Dermis microvascular lymphatic vessel endothelial cell (primary cell): Measurements from ENCODE around the gene PRSS27. TPM values are rescaled to one million over a fixed set of nuclear protein-coding genes. Genes with fewer than 3 reads are reported as not detected.
"Not testable (repeated sequence)": the region's sequence is repeated elsewhere in the genome, so short reads cannot be mapped to it uniquely, and the experiment has no call there.

ENCODE experiments used
- DNase-seq, 2 donors: peaks; one replicate each; pipeline versions ENCODE4 v3.0.0 to v3.0.0-alpha.2; 2010; ENCODE audit warnings: low read depth in 2 of 2
- total RNA-seq: library from RNA; depleted of rRNA; stranded (reverse); fragments of >200 nt; gene quantifications from 2 replicates; pipeline ENCODE4 v1.2.1, GENCODE V29; 2014

The PRSS27 gene
- total RNA-seq, 1 donor from 2014 or later = 0.13 TPM

DNA sequence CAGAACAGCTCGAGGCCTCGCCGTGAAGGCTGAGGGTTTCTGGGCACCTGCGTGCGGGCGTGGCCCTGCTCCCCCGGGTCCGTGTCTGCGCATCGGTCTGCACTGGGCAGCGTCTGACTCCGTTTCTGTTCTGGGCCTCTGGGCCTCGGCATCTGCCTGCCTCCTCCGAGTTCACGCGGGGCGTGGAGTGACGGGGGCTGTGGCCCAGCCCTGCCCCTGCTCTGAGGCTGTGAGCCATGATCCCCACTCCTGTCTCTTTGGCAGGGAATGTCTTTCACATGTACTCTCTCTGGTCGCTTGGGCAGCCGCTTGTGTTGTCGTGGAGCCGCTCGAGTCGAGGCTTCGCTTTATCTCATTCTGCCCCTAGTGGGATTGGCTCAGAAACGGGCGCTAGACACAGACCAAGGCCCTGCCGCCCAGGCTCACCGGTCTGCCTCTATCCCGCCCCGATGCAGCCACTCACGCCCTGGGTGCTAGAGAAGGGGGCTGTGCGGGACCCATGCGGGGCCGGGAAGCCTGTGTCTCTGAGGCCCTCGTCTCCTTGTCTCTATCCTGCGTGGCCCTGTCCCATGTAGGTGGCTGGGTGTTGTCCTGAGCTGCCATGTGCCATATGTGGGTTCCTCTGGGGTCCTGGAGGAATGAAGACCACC is 23.3 kb downstream of the PRSS27 start:
- DNase-seq = not testable (repeated sequence)

DNA sequence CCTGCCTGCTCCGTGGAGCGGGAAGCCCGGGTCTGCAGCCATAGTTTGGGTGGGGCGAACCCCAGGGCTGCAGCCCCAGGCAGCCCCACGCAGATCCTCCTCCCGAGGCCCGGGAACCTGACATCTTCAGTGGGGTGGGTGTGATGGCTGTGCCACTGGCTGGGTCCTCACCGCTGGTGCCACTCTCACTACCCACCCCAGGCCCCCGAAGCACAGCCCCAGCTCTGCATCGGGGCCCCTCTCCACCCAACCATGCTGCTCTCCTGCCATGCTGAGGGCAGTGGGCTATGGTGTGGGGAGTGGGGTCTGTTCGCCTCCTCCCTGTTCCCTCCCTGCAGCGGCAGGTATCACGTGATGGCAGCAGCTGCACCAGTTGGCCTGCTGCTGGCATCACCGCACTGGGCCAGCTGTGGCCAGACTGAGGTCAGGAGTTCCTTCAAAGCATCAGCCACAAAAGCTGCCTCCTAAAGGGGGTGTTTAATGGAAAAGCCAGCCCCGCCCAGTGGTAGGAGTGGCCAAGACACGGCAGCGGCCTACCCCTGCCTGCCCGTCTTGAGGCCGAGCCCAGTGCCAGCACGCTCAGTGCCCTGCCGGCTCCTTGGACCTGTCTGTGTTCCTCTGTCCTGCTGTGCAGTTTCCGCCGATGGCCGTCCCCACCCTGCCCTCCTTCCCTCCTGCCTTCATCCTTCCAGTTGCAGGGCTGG is 26.9 kb downstream of the PRSS27 start:
- DNase-seq = no peak

DNA sequence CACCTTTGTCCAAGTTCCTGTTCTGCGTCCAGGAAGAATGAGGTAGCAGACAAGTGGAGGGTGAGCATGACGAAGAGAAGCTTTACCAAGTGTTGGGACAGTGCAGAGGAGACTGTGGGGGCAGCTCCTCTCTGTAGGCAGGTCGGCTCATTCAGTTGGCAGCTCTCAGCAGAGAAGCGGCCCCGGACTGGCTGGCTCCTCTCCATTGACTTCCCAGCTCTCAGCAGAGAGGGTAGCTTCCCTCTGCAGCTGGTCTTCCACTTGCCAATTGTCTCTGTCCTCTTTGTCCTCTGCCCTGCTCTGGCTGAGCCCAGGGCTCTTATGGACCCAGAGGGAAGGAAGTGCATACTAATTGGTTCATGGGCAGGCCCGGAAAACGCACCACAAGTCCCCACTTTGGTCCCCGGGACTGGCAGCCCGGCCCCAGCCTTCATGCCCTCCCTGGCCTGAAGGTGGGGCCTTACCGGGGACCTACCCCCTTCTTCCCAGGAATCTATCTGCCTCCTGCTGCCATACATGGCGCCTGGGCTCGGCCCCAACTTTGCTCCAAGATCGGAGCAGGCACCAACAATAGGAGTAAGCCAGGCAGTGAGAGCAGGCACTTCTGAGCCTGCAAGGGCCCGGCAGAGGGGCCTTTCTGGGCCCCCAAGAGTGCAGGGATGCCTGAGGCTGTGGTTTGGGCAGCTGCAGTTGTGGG is 27.6 kb downstream of the PRSS27 start:
- DNase-seq = no peak

DNA sequence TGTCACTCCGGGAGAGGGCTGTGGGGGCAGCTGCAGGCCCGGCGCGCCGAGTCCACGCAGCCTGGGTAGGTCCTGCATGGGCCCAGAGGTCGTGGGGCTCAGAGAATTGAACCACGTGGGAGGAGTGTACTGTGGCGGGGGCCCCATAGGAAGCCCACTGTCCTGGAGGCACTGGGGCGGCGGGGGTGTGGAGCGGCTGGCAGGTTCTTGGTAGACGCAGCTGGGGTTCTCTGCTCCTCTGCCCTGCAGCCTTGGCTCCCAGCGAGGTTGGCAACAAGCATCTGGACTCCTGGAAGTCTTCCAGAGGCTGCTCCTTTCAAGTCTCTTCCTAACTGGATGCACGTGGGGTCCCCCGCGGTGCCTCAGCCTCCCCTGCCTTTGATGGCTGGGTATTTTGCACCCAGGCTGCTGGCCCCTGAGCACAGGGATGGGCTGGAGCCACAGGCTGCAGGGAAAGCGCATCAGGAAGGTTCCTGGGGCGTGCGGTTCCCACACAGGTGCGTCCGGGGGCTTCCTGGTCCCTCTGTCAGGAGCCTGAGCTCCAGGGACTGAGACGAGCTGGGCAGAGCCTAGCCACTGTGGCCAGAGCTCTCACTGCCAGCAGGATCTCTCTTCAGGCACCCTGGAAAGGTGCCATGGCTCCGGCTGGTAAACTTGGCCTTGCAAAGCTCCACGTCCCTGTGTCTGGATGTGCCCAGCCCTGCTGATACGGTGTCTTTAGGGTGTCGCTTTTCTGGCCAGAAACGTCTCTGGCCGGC is 28.4 kb downstream of the PRSS27 start:
- no peak for DNase-seq

DNA sequence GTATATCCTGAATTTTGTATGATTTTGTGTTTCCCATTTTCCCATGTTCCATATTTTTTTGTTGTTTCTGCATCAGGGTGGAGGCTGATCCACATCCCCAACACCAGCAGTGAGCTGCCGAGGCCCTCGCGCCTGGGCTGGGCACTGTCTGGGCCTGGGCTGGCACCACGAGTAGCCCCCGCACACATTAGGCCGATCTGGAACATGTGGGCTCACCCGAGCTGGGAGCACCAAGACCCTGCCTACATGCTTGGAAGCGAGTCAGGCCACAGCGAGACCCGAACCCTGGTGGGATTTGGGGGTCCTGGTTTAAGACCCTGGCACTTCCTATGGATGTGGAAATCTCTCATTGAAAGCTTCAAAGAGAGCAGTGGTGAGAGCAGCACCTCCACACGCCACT is 29.2 kb downstream of the PRSS27 start:
- no peak for DNase-seq

DNA sequence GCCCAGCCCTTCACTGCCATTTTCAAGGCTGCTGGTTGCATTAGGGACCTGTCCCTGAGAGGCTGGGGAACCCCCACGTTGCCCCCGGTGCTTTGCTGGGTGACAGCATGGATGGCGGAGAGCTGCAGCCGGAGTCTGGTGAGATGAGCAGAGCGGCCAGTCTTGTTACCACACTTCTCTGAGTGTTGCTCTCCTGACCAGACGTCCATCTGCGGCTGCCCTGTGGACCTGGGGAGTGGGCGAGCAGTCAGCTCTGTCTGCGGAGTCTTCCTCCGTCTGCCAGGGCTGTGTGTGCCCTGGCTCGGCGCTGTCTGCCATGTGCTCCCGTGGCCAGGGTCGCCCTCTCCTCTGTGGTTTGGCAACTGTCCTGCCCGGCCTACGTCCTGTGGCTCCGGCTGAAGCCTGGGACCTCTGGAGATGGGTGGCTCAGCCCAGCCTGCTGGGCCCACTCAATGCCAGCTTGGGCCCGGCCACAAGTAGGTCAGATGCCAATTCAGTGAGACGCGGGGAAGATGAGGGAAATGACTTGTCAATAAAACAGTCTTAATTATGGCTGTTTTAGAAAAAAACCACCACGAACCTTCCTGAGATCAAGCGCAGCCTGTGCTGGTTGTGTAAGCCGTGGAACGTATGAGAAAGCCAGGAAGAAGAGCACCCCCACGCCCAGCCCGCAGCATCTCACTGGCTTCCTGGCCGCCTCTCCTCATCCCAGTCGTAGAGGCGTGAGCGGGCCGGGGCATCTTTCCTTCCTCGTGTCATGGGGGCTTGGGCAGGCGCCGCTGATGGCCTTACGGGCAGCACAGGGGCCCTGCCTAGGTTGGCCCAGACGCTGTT is 29.8 kb downstream of the PRSS27 start:
- no peak for DNase-seq

DNA sequence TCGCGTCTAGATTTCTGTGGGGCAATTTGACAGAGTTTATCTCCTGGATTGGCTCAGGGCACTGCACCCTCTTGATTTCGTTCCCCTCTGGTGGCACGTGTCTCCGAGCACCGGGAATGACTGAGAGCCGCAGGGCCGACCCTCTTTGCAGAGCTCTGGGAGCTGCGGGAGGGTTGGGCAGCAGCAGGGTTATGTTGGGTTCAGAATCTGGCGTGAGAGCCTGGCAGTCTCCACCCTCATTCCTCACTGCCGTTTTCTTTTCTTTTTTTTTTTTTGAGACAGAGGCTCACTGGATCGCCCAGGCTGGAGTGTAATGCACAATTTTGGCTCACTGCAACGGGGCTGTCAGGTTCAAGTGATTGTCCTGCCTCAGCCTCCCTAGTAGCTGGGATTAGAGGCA is 30.6 kb downstream of the PRSS27 start:
- DNase-seq = not testable (repeated sequence)

DNA sequence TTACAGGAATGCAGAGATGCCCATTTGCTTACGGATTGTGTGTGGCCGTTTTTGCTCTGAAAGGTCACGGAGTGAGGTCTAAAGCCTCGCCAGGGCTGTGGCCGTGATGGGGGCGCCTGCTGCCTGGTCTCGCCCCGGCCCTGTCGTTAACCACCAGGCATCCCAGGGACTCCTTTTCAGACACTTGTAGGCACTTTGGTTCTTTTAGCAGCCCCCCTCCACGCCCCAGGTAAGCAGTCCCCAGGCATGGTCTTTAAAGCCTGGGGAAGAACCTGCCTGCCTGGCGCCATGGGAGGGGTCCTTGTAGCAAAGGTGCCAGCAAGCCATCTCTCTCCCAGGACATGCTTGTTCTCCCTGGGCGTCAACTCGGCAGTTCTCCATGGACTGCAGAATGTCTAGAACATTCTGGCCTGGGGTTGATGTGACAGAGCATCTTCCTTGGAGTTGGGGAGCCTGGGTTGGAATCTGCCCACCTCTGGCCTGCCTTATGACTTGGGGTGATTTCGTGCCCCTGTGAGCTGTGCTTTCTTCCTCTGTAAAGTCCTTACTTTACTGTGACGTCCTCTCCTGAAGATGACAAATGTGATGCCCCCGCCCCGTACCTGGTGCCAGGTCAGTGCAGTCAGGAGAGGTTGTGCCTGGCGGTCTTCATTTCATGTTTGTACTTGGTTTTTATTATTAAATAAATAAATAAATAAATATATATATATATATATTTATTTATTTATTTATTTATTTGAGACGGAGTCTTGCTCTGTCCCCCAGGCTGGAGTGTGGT is 32.3 kb downstream of the PRSS27 start:
- no peak for DNase-seq

DNA sequence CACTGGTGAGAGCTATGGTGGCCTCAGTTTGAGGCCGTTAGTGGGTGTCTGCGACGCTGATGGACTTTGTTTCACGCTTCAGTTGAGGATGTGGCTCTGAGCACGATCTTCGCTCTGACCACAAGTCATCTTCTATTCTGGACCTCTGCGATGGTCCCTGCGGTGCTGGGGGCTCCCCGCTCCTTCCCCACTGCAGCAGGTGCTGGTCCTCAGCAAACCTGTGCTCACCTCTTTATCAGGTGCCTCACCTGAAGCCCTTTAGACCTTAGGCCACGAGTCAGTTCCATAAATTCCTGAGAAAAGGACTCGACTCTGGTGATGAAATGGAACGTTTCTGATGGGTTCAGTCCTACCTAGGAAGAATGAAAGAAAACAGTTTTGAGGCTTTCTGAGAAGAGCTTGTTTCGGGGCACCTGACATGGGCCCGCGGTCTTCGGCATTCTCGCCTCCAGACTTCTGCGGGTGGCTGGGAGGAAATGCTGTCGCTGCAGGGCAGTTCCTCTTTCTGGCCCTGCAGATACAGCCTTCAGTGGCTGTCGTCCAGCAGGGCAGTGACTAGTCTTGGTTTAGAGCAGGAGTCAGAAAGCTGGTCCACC is 33.0 kb downstream of the PRSS27 start:
- DNase-seq = no peak

DNA sequence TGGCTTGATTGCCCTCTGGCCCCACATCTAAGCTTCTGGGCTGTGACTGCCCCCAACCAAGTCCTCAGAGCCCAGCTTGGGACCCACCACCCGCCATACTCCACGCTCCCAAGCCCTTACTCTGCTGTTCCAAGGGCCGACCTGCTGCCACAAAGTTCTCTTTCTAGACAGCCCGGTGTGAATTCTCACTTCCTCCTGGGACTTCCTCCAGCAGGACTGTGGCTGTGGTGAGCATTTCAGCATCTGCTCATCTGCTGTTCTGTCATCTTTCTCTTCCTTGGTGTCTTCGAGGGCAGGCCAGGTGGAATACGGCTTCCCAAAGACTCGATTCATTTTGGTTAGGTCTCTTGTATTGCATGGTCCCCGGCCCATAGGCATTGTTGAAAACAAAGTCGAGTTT is 33.9 kb downstream of the PRSS27 start:
- DNase-seq = not testable (repeated sequence)

DNA sequence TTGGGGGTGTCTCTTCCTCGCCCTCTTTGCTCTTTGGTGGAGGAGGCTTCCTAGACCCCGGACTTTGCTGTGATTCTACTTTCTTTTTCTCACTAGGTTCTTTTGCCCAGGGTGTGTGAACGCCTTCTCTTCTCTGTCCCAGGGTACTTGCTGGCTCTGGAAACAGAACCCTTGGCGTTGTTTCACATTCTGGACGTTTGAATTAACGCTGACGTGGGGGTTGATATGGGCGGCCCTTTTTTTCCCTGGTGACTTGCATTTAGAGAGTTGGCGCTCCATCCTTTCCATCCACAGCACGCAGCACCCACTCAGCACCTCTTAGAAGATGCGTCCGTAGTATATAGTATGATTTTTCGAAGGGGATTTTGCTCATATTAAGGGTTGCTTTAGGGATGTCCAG is 37.0 kb downstream of the PRSS27 start:
- DNase-seq = peak in 1 of 2 donors; percentile 17

DNA sequence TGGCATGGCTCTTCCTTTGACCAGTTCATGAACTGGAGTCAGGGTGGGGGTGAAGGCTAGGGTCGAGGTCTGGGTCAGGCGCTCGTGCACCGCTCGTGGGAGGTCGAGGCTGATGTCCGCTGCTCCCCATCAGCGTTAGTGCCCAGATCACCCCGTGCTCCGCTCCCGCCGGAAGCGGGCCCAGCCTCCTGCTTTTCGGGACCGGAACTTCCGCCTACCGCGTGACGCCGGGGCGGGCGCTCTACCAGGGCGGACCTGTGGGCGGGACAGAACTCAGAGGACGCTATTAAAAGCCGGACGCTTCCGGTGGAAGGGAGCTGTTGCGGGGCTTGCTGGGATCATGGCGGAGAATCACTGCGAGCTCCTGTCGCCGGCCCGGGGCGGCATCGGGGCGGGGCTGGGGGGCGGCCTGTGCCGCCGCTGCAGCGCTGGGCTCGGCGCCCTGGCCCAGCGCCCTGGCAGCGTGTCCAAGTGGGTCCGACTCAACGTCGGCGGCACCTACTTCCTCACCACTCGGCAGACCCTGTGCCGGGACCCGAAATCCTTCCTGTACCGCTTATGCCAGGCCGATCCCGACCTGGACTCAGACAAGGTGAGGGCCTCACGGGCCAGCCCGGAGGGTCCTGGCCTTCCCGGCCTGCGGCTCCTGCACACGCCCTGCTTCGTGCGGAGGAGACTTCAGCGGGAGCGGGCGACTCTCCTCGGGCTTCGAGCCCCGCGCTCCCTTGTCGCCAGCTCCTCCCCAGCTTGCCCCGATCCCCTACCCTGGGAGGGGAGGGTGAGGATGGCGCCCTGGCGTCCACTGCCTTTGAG is 37.6 kb downstream of the PRSS27 start, which contains the start of gene KCTD5:
Gene KCTD5 (plus strand): TSS at position 315 of the 813 bp plus-strand sequence. CDS start 26 bp downstream, at position 341.
- peak; percentile 92 to 97 for DNase-seq

DNA sequence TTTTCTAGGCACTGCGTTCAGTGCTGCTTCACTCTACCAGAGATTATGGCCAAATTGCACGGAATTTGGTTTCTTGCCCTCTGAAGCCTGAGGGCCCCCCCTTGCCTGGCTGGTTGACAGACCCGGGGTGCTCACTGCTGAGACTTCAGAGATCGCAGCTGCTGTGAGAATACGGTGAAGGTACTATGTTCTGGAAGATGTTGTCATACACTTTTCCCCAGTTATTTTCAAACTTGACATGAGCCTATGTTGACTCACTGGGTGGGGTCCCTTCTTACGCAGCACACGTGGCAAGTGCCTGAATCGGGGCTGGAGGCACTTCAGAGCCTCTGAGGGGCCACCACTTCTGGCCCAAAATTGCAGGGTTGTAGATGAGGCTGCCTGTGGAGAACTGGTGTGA is 39.7 kb downstream of the PRSS27 start:
- not testable (repeated sequence) for DNase-seq

DNA sequence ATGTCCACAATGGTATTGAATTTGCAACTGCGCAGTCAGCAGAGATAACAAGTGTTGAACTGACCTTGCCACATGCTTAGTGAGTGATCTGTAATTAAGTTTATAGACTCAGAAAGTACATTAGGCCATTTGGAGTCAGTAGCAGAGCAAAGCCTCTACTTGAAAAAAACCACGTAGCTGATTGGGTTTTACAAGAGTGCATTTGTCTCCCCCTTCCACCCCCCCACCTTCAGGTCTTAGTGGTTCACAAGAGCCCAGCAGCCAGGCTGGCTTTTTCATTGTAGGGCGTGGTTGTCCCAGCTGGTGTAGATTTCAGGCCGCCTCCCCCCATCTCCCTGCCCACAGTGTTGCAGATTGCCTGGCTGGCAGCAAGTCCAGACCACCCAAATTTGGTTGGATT is 40.1 kb downstream of the PRSS27 start:
- not testable (repeated sequence) for DNase-seq

DNA sequence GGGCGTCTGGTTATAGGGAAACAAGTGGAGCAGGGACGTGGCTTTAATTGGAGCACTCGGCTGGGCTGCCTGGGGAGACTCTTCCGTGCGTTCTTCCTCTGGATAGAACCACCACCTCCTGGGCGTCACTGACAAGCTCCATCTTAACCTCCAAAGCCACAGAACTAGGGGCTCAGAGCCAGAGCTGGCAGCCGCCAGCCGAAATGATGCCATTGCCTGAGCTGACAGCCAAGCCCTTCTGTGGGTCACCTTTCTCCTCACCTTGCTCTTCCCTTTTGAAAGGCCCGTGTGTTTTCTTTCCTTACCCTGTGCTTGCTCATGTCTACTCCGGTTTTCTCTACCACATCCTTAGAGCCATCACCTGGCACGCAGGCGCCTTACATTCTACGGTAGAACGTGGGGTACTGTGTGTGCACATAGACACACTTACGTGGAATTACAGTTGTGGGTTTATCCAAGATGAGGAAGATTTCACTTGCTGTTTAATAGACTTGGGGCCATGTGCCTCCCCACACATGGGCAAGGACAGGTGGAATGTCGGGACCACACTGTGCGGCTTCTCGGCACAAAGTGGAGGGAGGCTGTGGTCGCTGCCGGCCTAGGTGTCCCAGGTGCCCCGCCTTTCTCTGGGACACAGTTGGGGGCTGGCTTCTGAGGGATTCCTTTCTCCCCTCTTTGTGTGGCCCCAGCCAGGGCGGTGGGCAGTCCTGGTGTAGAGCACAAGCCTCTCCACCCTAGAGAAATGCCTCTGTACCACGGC is 41.6 kb downstream of the PRSS27 start:
- DNase-seq = not testable (repeated sequence)

DNA sequence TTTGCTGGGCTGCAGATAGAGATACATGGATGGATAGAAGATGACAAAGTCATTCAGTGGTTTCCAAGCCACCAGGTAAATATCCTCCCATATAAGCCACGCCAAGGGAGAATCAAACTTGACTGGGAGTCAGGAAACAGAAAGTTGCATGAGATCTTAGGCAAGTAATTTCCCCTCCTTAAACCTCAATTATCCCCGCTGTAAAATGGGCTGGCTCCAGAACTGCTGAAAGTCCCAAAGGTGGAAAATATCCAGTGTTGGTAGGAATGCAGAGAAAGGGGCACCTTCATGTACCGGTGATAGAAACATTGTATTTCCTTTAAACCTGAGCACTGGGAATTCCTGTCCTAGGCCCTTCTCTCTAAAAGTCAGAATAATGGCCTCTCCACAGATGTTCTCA is 43.1 kb downstream of the PRSS27 start:
- DNase-seq = not testable (repeated sequence)

DNA sequence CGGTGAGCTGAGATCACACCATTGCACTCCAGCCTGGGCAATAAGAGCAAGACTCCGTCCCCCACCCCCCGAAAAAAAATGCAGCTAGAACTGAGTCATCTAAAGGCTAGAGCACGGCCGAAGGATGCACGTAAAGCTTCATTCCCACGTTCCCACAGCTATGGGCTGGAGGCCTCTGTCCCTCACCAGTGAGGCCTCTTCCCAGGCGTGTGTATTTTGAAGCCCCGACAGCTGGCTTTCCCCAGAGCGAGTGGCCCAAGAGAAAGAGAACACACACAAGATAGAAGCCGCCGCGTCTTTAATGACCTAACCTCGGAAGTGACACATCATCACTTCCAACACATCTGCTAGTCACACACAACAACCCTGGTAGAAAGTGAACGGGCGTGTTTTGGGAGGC is 44.3 kb downstream of the PRSS27 start:
- no peak for DNase-seq

DNA sequence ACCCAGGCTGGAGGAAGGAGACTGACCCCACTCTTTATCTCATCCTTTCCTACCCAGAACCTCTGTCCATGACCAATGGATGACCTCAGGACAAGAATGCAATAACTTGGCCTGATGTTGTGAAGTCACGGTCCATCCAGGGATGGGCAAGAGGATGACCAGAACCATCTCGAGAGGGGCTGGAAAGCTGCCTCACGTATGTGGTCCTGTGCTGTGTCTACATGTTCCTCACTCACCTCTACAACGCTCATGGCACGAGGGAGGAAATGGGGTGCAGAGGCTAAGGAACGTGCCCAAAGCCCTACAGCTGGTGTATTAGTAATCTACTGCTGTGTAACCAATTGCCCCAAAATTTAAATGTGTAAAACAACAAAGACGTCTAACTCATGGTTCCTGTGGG is 45.0 kb downstream of the PRSS27 start:
- no peak for DNase-seq
